ENCODE measurements around the gene SEPTIN14.
"Not testable (repeated sequence)": the region's sequence is repeated elsewhere in the genome, so short reads cannot be mapped to it uniquely, and the experiment has no call there.

The SEPTIN14 gene

GRCh38 chr7:55862652-55863051, at the start of gene SEPTIN14:
Gene SEPTIN14, minus strand, starts transcription at chr7:55862752. Its CDS starts 756 bp downstream, at chr7:55861996.
- not testable (repeated sequence) for DNase-seq

DNA sequence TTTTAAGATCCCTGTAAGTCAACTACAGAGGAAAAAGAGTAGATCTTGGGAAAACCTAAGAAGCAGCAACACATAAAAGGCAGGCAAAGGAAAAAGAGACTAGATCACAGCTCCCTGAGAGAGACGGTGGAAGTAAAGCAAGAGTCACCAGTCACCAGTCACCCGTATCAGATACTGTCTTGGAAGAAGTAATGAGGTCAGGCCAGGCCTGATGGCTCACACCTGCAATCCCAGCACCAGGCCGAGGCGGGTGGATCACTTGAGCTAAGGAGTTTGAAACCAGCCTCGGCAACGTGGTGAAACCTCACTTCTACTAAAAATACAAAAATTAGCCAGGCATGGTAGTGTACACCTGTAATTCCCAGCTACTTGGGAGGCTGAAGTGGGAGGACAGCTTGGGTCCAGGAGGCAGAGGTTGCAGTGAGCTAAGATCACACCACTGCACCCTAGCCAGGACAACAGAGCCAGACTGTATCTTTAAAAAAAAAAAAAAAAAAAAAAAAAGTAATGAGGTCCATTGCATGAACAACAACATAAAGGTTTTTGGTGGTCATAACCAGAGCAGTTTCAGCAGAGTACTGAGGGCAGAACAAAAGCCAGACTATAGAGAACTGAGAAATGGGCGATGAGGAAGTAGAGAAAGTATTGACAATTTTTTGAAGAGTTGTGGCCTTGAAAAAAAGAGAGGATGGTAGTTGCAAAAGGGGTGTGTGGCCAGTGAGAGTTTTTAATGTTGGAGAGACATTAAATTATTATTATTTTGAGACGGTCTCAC, 41.6 kb upstream of the SEPTIN14 start:
- DNase-seq, result no peak

GRCh38 chr7:55901059-55901458, 38.5 kb upstream of the SEPTIN14 start:
- not testable (repeated sequence) for DNase-seq

DNA sequence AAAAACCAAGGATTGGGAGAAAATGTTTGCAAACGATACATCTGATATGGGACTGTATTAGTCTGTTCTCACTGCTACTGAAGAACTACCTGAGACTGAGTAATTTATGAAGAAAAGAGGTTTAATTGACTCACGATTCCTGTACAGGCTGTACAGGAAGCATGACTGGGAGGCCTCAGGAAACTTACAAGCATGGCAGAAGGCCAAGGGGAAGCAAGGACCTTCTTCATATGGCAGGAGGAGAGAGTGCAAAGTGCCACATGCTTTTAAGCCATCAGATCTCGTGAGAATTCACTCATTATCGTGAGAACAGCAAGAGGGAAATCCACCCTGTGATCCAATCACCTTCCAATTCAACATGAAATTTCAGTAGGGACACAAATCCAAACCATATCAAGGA, 35.7 kb upstream of the SEPTIN14 start:
- DNase-seq, result no peak

DNA sequence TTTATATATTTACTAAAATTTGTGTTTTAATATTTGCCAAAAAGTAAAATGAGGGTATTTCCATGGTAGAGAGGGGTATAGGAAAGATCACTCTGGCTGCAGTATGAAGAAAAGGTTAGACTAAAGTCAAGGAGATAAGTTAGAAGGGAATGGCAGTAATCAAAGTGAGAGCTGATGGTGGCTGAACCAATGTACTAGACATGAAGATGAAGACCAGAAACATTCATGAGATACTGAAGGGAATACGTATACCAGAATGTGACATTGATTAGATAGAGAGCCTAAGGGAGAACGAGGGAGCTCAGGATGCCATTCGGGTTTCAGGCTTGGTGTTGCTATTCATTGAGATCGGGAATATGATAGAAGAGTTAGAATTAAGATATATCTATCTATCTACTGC, 32.5 kb upstream of the SEPTIN14 start:
- DNase-seq, result no peak

DNA sequence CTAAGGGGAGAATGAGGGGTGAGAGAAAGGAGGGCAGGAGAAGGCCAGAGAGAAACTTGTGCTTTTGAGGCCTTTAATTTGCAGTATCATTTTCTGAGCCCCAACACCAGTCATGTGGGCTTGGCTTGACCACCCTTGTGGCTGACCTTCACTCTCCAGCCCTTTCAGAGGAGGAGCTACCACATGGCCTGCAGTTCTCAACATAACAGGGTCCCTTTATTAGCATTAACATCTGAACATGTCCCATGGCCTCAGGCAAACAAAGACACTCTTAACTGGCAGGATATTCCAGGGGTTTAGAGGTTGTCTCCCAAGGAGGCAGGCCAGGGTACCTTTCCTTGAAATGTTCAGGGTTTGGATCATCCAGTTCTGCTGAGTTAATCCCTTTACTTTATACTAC, 31.4 kb upstream of the SEPTIN14 start:
- no peak for DNase-seq

DNA sequence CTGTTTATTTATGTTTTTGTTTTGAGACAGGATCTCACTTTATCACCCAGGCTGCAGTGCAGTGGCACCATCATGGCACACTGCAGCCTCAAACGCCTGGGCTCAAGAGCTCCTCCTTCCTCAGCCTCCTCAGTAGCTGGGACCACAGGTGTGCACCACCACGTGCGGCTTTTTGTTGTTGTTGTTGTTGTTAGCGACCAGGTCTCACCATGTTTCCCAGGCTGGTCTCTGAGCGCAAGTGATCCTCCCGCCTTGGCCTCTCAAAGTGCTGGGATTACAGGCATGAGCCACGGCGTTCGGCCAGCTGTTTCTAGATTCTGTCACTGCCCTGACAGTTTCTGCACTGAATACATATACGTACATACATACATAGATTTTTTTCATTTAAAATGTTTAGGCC, 25.8 kb upstream of the SEPTIN14 start:
- DNase-seq, result peak; percentile 27

- peak; percentile 9 for DNase-seq
Measured at GRCh38 chr7:55887821-55888247, 25.3 kb upstream of the SEPTIN14 start.

DNA sequence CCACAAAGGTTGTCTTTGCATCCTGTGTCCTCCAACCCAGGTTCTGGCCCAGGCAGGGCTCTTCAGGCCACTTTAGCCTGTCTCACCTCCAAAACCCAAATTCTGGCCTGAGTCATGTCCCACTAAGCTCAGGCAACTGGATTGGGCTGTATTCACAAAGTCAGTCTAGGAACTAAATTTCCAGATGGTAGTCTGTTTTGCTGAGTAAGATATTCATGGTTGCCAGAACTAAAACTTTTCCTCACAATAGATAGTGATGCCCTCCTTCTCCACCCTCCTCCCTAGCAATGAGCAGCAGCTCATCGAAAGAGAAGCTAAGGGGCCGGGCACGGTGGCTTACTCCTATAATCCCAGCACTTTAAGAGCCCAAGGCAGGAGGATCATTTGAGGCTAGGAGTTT, 21.8 kb upstream of the SEPTIN14 start:
- no peak for DNase-seq

DNA sequence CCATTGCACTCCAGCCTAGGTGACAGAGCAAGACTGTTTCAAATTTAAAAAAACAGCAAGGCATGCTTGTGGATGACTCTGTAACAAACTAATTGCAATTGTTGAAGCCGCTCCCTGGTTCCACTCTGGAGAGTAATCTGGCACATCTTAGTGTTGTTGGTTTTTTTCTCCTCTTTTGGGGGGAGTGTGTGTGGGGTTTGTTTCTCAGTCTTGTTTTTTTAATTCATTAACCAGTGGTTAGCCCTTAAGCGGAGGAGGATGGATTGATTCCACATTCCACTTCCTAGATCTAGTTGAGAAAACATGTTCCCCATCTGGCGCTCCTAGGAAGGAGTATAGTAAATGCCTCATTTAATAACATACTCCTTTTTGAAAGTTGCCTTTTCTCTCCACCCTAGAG, 16.1 kb upstream of the SEPTIN14 start:
- DNase-seq, result no peak

DNA sequence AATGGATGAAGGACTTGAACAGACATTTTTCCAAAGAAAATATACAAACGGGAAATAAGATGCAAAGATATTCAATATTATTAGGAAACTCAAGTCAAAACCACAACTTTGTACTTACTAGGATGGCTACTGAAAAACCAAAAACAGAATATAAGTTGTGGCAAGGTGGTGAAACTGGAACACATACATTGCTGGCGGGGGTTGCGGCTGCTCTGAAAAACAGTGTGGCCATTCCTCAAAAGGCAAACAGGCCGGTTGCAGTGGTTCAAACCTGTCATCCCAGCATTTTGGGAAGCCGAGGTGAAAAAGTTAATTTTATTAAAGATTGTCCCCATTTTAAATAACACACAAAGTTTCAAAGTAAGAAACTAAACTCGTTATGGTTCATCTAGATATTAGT, 14.8 kb upstream of the SEPTIN14 start:
- DNase-seq, result no peak

GRCh38 chr7:55873765-55874164, 11.2 kb upstream of the SEPTIN14 start:
- no peak for DNase-seq

- DNase-seq, result no peak
Measured at GRCh38 chr7:55871932-55872485, 9.5 kb upstream of the SEPTIN14 start.

DNA sequence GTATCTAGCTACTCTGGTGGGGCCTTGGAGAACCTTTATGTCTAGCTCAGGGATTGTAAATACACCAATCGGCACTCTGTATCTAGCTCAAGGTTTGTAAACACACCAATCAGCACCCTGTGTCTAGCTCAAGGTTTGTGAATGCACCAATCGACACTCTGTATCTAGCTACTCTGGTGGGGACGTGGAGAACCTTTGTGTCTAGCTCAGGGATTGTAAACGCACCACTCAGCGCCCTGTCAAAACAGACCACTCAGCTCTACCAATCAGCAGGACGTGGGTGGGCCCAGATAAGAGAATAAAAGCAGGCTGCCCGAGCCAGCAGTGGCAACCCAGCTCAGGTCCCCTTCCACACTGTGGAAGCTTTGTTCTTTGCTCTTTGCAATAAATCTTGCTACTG, 6.4 kb upstream of the SEPTIN14 start:
- DNase-seq, result not testable (repeated sequence)

DNA sequence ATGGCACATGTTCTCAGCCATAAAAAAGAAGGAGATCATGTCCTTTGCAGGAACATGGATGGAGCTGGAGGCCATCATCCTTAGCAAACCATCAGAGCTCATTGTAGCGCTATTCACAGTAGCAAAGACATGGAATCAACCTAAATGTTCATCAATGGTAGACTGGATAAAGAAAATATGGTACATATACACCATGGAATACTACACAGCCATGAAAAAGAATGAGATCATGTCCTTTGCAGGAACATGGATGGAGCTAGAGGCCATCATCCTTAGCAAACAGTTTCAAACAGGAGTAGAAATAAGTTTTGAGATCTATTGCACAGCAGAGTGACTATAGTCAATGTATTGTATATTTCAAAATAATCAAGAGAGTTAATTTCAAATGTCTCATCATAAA, 17.4 kb downstream of the SEPTIN14 start:
- not testable (repeated sequence) for DNase-seq

- no peak for DNase-seq
Measured at GRCh38 chr7:55838595-55838994, 24.0 kb downstream of the SEPTIN14 start.

DNA sequence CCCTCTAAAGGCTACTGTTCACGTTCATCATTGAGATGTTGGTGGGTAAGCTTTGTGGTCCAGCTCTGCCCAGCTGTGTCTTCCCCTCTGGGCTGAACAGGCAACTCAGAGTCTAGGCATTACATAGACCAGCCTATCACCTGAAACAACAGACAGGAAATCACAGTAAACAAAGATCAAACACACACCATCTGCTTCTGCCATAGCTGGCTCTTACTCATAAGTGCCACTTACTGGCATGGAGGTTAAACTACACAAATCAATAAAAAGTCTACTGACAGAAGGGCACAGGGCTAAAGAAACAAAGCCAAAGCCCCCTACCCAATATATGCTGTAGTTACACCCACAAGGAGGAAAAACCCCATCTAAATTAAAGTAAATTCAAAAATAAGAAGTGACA, 35.0 kb downstream of the SEPTIN14 start:
- DNase-seq, result no peak

- DNase-seq, result no peak
Measured at GRCh38 chr7:55818686-55819085, 43.9 kb downstream of the SEPTIN14 start.

DNA sequence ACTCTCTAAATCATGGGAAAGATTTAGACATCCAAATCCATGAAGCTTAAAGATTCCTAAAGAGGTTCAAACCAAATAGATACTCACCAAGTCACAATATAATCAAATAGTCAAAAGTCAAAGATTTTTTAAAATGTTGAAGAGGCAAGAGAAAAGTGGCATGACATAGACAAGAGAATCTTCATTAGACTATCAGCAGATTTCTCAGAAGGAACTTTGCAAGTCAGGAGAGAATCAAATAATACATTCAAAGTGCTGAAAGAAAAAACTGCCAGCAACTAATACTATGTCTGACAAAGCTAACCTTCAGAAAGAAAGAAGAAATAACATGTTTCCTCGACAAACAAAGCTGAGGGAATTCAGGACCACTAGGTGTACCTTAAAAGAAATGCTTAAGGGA, 65.3 kb downstream of the SEPTIN14 start:
- not testable (repeated sequence) for DNase-seq

- no peak for DNase-seq
Measured at GRCh38 chr7:55794527-55794926, 68.0 kb downstream of the SEPTIN14 start.

DNA sequence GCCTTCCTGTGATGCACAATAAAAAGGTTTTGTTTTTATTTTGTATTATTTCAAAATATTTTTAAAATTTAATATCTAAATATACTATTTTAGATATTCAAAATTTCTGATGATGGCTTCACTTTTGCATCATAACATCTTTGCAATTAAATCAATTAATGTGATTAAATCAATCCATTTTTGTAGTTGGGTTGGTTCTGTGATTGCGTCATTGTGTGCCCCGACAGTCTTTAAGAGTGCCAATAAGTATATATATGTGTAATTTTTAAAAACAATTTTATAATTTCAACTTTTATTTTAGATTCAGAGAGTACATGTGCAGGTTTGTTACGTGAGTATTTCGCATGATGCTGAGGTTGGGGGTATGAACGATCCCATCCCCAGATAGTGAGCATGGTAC, 70.5 kb downstream of the SEPTIN14 start:
- no peak for DNase-seq

DNA sequence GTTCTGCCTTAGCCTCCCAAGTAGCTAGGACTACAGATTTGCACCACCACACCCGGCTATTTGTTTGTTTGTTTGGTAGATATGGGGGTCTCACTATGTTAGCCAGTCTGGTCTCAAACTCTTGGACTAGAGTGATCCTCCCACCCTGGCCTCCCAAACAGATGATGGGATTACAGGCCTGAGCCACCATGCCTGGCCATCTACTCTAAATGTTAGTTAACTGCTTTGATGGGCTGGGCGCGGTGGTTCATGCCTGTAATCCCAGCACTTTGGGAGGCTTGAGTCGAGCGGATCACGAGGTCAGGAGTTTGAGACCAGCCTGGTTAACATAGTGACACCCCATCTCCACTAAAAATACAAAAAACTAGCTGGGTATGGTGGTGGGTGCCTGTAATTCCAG, 74.8 kb downstream of the SEPTIN14 start:
- no peak for DNase-seq

GRCh38 chr7:55786901-55787300, 75.7 kb downstream of the SEPTIN14 start:
- no peak for DNase-seq

DNA sequence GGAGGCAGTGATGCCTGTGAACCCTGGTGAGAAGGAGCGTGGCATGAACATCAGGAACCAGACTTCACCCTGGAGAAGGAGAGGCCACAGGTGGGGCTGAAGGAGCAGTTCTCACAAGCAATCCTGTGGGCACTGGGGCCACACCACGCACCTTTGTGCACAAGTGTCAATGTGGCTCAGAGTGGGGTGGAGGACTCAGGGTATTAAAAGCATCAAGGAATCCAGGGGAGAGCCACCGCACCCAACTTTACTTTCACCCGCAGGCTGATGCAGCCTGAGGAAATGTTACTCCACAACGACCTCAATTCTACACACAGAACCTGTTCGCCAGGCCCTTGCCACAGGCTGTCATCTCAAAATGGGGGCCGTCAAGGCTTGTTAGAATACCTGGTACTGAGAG, 77.1 kb downstream of the SEPTIN14 start:
- DNase-seq, result not testable (repeated sequence)

GRCh38 chr7:55784151-55784550, 78.4 kb downstream of the SEPTIN14 start:
- DNase-seq, result no peak
